Upper lobe of right lung (tissue), 1 donor: Measurements from ENCODE around the gene DCP1B. TPM values are rescaled to one million over a fixed set of nuclear protein-coding genes. Genes with fewer than 3 reads are reported as not detected.

ENCODE experiments used
- ATAC-seq: fragments of 200-7000 bp; cut with Tn5 transposase; one replicate; pipeline ENCODE4 v1.9.1; 2020; ENCODE audit warnings: mild to moderate bottlenecking, moderate library complexity
- DNase-seq: peaks from one replicate; pipeline ENCODE4 v3.0.0-alpha.2; 2020
- H3K27ac ChIP-seq: fragments of 200-600 bp; one replicate; pipeline ENCODE4 v1.8.0; 2022
- H3K27me3 ChIP-seq: fragments of 200-600 bp; one replicate; pipeline ENCODE4 v1.8.0; 2022; ENCODE audit warnings: mild to moderate bottlenecking
- H3K36me3 ChIP-seq: fragments of 200-600 bp; one replicate; pipeline ENCODE4 v1.8.0; 2022
- H3K4me1 ChIP-seq: fragments of 200-600 bp; one replicate; pipeline ENCODE4 v1.8.0; 2022
- H3K4me3 ChIP-seq: fragments of 200-600 bp; one replicate; pipeline ENCODE4 v1.8.0; 2022; ENCODE audit warnings: mild to moderate bottlenecking
- H3K9me3 ChIP-seq: fragments of 200-600 bp; one replicate; pipeline ENCODE4 v1.8.0; 2022
- CTCF ChIP-seq: fragments of 200-600 bp; IDR thresholded peaks from one replicate; pipeline ENCODE4 v1.8.0; 2022; ENCODE audit warnings: antibody characterized with exemption
- intact Hi-C: fragments of 100-400 bp; cut with DNase I; formaldehyde crosslinking; loops from one replicate; pipeline ENCODE4 v1.11.0; 2022
- total RNA-seq: library from RNA; stranded (reverse); fragmentation: NEBNext Ultra II Directional; extraction: Animal tissue kit (Norgen Biotek cat#: 25700); gene quantifications from one replicate; pipeline ENCODE4 v1.2.1, GENCODE V29; 2021
- donor health status: DM: no; HTN: yes; CAD: no; lungs with severe emphysema.

DCP1B gene
- total RNA-seq, 1 donor from 2014 or later: 12.8 TPM

GRCh38 chr12:1919763-1920162, 84.5 kb downstream of the DCP1B start:
- no peak for TF ChIP-seq CTCF

GRCh38 chr12:1919284-1919683, 85.0 kb downstream of the DCP1B start:
- no peaks in the 10 kb centered on the region for H3K27me3 ChIP-seq
- no peaks in the 10 kb centered on the region for H3K36me3 ChIP-seq
- DNase-seq (no peak), ATAC-seq (no peak)
- H3K4me3 ChIP-seq: peak overlapping the region; percentile 10
- TF ChIP-seq CTCF: no peak
- intact Hi-C loops: no loop called here
- H3K4me1 ChIP-seq: no peaks in the 10 kb centered on the region
- H3K27ac ChIP-seq: no peak overlapping the region
- H3K9me3 ChIP-seq: no peaks in the 10 kb centered on the region

More at GRCh38 chr12:1919763-1920162, 84.5 kb downstream of the DCP1B start:
- no peaks in the 10 kb centered on the region for H3K27me3 ChIP-seq
- DNase-seq: no peak
- H3K27ac ChIP-seq: no peak overlapping the region
- no peak for ATAC-seq
- H3K9me3 ChIP-seq: no peaks in the 10 kb centered on the region
- no peaks in the 10 kb centered on the region for H3K4me1 ChIP-seq
- no peak overlapping the region for H3K4me3 ChIP-seq
- intact Hi-C loops: no loop called here
- H3K36me3 ChIP-seq: no peaks in the 10 kb centered on the region

GRCh38 chr12:1918884-1919236, 85.4 kb downstream of the DCP1B start:
- Histone ChIP-seq H3K9me3 (no peaks in the 10 kb centered on the region), H3K4me1 (no peaks in the 10 kb centered on the region), H3K36me3 (no peaks in the 10 kb centered on the region), H3K4me3 (peak overlapping the region; percentile 40), H3K27me3 (no peaks in the 10 kb centered on the region), H3K27ac (peak overlapping the region; percentile 81)
- DNase-seq: no peak
- TF ChIP-seq CTCF: no peak
- no peak for ATAC-seq
- intact Hi-C loops: no loop called here

GRCh38 chr12:1918081-1918883, 86.0 kb downstream of the DCP1B start, which contains the start of gene CACNA2D4:
TSS of gene CACNA2D4 (minus strand) at chr12:1918652. CDS start at chr12:1918473, 179 bp downstream.
- Histone ChIP-seq H3K4me1 (no peaks in the 10 kb centered on the region), H3K27ac (peak within 1 kb of the TSS; percentile 81), H3K4me3 (peak within 1 kb of the TSS; percentile 40), H3K27me3 (no peaks in the 10 kb centered on the region), H3K36me3 (no peaks in the 10 kb centered on the region), H3K9me3 (no peaks in the 10 kb centered on the region)
- TF ChIP-seq CTCF: no peak
- ATAC-seq: peak; percentile 7
- intact Hi-C loops: no loop called here
- DNase-seq: no peak

- peak overlapping the region; percentile 40 for H3K4me3 ChIP-seq
- no peaks in the 10 kb centered on the region for H3K4me1 ChIP-seq
- no peaks in the 10 kb centered on the region for H3K36me3 ChIP-seq
- peak; percentile 65 for ATAC-seq
- no peaks in the 10 kb centered on the region for H3K9me3 ChIP-seq
- peak overlapping the region; percentile 81 for H3K27ac ChIP-seq
- no peak for DNase-seq
- no peaks in the 10 kb centered on the region for H3K27me3 ChIP-seq
- intact Hi-C loops: no loop called here
- TF ChIP-seq CTCF: no peak
These were observed 86.8 kb downstream of the DCP1B start for GRCh38 chr12:1917172-1918070.
